ENCODE measurements around the gene TLNRD1.

TLNRD1 gene

GRCh38 chr15:81002331-81003096 is 1.8 kb downstream of the TLNRD1 start:
- DNase-seq (ENCODE audit: low spot score): no peak

GRCh38 chr15:81003097-81003350 is 2.3 kb downstream of the TLNRD1 start:
- no peak for DNase-seq (ENCODE audit: low spot score)

- no peak for DNase-seq (ENCODE audit: low spot score)
Measured at GRCh38 chr15:81006124-81006523, 5.4 kb downstream of the TLNRD1 start.

- no peak for DNase-seq (ENCODE audit: low spot score)
Measured at GRCh38 chr15:81007428-81008064, 6.8 kb downstream of the TLNRD1 start.

GRCh38 chr15:81008312-81008711 is 7.6 kb downstream of the TLNRD1 start:
- no peak for DNase-seq (ENCODE audit: low spot score)

GRCh38 chr15:81010086-81010485 is 9.4 kb downstream of the TLNRD1 start:
- no peak for DNase-seq (ENCODE audit: low spot score)

GRCh38 chr15:81011593-81011992 is 10.9 kb downstream of the TLNRD1 start:
- no peak for DNase-seq (ENCODE audit: low spot score)

GRCh38 chr15:81012588-81012987 is 11.9 kb downstream of the TLNRD1 start:
- no peak for DNase-seq (ENCODE audit: low spot score)

GRCh38 chr15:81013396-81013929 is 12.7 kb downstream of the TLNRD1 start:
- DNase-seq (ENCODE audit: low spot score): no peak

- DNase-seq (ENCODE audit: low spot score): no peak
Measured at GRCh38 chr15:81014446-81015093, 13.8 kb downstream of the TLNRD1 start.

GRCh38 chr15:81015621-81016488 is 15.1 kb downstream of the TLNRD1 start:
- no peak for DNase-seq (ENCODE audit: low spot score)

- no peak for DNase-seq (ENCODE audit: low spot score)
Measured at GRCh38 chr15:81016489-81017068, 15.9 kb downstream of the TLNRD1 start.

GRCh38 chr15:81018197-81018596 is 17.5 kb downstream of the TLNRD1 start:
- no peak for DNase-seq (ENCODE audit: low spot score)

GRCh38 chr15:81021321-81021720 is 20.6 kb downstream of the TLNRD1 start:
- DNase-seq (ENCODE audit: low spot score): no peak

GRCh38 chr15:81023483-81024264 is 23.0 kb downstream of the TLNRD1 start:
- DNase-seq (ENCODE audit: low spot score): no peak

- DNase-seq (ENCODE audit: low spot score): no peak
Measured at GRCh38 chr15:81024265-81024872, 23.6 kb downstream of the TLNRD1 start.

- no peak for DNase-seq (ENCODE audit: low spot score)
Measured at GRCh38 chr15:81024936-81025335, 24.2 kb downstream of the TLNRD1 start.

- DNase-seq (ENCODE audit: low spot score): no peak
Measured at GRCh38 chr15:81025721-81026370, 25.1 kb downstream of the TLNRD1 start.

- no peak for DNase-seq (ENCODE audit: low spot score)
Measured at GRCh38 chr15:81026836-81027599, 26.3 kb downstream of the TLNRD1 start.

All from hepatic stellate cell (primary cell).